ENCODE data around the gene PHOSPHO1.

Gene PHOSPHO1

DNA sequence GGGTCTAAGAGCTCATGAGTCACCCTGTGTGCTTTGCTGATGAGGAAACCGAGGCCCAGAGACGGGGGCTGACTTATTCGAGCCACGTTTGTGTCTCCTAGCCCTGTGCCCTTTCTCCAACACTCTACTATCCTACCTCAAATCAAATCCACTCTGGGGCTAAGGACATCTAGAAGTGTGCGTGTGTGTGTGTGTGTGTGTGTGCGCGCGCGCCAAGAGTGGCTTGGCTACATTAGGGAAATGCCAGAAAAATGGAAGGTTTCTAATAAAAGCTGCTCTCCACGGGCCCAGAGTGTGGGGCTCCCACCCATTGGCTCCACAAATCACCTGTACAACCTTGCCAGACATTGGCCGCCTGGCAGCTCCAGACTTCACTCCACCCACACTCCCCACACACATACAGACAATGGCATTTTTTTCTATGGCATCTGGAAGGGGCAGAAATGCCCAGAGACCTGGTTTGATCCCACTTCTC is 30.3 kb upstream of the PHOSPHO1 start:
- no peaks in the 10 kb centered on the region for H3K9me3 ChIP-seq (ENCODE audit: control insufficient read depth, insufficient read depth, low read length)
- no peak overlapping the region for H3K27ac ChIP-seq (ENCODE audit: low read depth, low read length)
- peak overlapping the region; percentile 57 for H3K4me3 ChIP-seq (ENCODE audit: low read depth, low read length)
- no peak overlapping the region for H3K9ac ChIP-seq (ENCODE audit: low read depth, low read length)
- H3K27me3 ChIP-seq (ENCODE audit: control insufficient read depth, insufficient read depth, low read length) = peaks cover 19% of the 10 kb centered on the region
- peaks cover 4% of the 10 kb centered on the region for H3K4me1 ChIP-seq (ENCODE audit: control insufficient read depth, insufficient read depth, low read length)
- H3K36me3 ChIP-seq (ENCODE audit: control insufficient read depth, insufficient read depth, low read length) = no peaks in the 10 kb centered on the region

DNA sequence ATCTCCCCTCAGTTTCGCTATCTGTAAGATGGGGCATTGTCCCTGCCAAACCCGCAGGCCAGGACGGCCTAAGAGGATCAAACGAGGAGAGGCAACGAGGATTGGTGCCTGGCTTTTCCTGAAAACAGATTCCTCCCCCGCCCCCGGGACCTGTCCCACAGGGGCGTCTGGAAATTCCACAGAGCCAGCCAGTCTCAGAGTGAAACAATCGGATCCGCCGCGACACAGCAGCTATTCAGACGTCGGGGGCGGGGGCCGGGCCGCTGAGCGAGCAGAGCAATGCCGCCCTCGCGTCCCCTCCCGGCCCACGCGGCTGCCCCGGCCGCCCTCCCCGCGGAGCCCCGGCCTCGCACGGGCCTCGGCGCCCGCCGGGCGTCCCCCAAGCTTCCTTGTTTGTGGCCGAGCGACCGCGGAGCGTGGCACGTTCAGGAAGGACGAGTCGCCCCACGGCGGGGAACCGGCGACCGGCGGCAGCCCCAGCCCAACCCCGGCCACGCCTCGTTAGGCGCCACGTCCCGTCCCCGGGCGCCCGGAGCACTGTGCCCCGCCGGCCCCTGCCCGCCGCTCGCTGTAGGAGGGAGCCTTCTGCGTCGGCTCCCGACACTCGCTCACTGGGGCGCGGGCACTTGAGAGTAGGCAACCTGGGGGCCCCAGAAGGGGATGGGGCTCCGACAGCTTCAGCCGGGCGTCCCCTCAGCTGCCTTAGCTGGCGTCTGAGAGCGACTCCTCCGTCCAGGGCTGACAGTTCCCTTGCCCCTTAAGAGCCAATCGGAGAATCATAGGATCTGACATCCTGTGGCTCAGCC is 29.6 kb upstream of the PHOSPHO1 start:
- Histone ChIP-seq H3K36me3 (ENCODE audit: control insufficient read depth, insufficient read depth, low read length) (no peaks in the 10 kb centered on the region), H3K4me3 (ENCODE audit: low read depth, low read length) (peak overlapping the region; percentile 57), H3K9ac (ENCODE audit: low read depth, low read length) (no peak overlapping the region), H3K4me1 (ENCODE audit: control insufficient read depth, insufficient read depth, low read length) (peaks cover 4% of the 10 kb centered on the region), H3K27me3 (ENCODE audit: control insufficient read depth, insufficient read depth, low read length) (peaks cover 19% of the 10 kb centered on the region), H3K27ac (ENCODE audit: low read depth, low read length) (no peak overlapping the region), H3K9me3 (ENCODE audit: control insufficient read depth, insufficient read depth, low read length) (no peaks in the 10 kb centered on the region)

DNA sequence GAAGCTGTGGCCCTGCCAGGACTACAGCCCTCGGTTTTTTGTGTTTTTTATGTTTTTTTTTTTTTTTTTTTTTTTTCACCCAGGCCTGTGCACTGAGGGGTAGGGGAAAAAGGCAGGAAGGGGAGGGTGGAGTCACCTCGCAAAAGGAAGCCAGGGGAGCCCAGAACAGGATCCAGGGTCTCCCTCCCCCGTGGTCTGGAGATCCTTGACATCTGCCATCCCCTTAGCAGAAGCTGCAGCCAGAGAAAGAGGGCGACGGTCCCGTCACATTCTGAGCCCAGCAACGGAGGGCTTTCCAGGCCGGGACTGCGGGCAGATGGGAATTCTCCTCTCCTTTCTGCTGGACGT is 29.1 kb upstream of the PHOSPHO1 start:
- no peaks in the 10 kb centered on the region for H3K36me3 ChIP-seq (ENCODE audit: control insufficient read depth, insufficient read depth, low read length)
- H3K27ac ChIP-seq (ENCODE audit: low read depth, low read length) = no peak overlapping the region
- no peak overlapping the region for H3K9ac ChIP-seq (ENCODE audit: low read depth, low read length)
- H3K9me3 ChIP-seq (ENCODE audit: control insufficient read depth, insufficient read depth, low read length) = no peaks in the 10 kb centered on the region
- H3K27me3 ChIP-seq (ENCODE audit: control insufficient read depth, insufficient read depth, low read length) = peaks cover 19% of the 10 kb centered on the region
- H3K4me1 ChIP-seq (ENCODE audit: control insufficient read depth, insufficient read depth, low read length) = peaks cover 4% of the 10 kb centered on the region
- H3K4me3 ChIP-seq (ENCODE audit: low read depth, low read length) = peak overlapping the region; percentile 57

DNA sequence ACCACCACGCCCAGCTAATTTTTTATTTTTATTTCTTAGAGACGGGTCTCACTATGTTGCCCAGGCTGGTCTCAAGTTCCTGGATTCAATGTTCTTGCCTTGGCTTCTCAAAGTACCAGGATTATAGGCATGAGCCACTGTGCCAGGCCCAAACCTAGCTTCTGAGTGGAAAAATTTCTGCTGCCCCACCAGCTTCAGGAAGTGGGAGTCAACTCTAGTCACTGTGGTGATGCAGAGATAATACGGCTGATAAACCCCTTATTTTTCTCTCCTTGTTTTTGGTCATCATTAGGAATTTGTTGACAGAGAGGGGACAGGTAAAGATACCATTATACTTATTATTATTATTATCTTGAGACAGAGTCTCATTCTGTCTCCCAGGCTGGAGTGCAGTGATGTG is 27.8 kb upstream of the PHOSPHO1 start:
- Histone ChIP-seq H3K27me3 (ENCODE audit: control insufficient read depth, insufficient read depth, low read length) (peaks cover 19% of the 10 kb centered on the region), H3K9me3 (ENCODE audit: control insufficient read depth, insufficient read depth, low read length) (no peaks in the 10 kb centered on the region), H3K4me1 (ENCODE audit: control insufficient read depth, insufficient read depth, low read length) (peaks cover 4% of the 10 kb centered on the region), H3K36me3 (ENCODE audit: control insufficient read depth, insufficient read depth, low read length) (no peaks in the 10 kb centered on the region), H3K9ac (ENCODE audit: low read depth, low read length) (no peak overlapping the region), H3K4me3 (ENCODE audit: low read depth, low read length) (no peak overlapping the region), H3K27ac (ENCODE audit: low read depth, low read length) (no peak overlapping the region)

DNA sequence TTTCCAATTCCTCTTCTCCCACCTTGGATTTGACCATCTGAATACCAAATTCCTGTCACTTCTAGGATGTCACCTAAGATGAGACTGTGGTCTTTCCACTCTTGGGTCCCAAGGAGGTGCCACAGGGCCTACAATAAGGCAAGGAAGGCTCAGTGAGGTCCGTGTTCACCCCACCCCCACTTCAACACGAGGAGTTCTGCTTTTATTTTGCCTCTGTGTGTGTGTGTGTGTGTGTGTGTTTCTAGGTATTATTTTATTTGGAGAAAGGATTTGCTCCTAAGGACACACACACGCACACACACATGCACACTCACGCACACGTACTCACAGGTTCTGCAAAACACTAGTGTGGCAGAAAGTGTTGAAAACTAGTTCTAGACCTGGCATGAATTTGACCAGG is 24.5 kb upstream of the PHOSPHO1 start:
- H3K27me3 ChIP-seq (ENCODE audit: control insufficient read depth, insufficient read depth, low read length) = peaks cover 7% of the 10 kb centered on the region
- H3K9ac ChIP-seq (ENCODE audit: low read depth, low read length) = no peak overlapping the region
- H3K4me3 ChIP-seq (ENCODE audit: low read depth, low read length) = no peak overlapping the region
- no peaks in the 10 kb centered on the region for H3K9me3 ChIP-seq (ENCODE audit: control insufficient read depth, insufficient read depth, low read length)
- H3K36me3 ChIP-seq (ENCODE audit: control insufficient read depth, insufficient read depth, low read length) = no peaks in the 10 kb centered on the region
- no peaks in the 10 kb centered on the region for H3K4me1 ChIP-seq (ENCODE audit: control insufficient read depth, insufficient read depth, low read length)
- no peak overlapping the region for H3K27ac ChIP-seq (ENCODE audit: low read depth, low read length)

DNA sequence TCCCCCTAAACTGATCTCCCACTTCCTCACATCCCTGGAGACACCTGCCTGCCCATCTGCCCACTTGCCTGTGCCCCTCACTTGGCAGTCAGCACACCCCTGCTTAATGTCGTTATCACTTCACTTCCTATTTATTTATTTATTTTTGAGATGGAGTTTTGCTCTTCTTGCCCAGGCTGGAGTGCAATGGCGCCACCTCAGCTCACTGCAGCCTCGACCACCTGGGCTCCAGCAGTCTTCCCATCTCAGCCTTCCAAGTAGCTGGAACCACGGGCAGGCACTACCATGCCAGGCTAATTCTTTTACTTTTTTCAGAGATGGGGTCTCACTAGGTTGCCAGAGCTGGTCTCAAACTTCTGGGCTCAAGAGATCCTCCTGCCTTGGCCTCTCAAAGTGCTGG is 23.5 kb upstream of the PHOSPHO1 start:
- Histone ChIP-seq H3K4me3 (ENCODE audit: low read depth, low read length) (no peak overlapping the region), H3K4me1 (ENCODE audit: control insufficient read depth, insufficient read depth, low read length) (no peaks in the 10 kb centered on the region), H3K9me3 (ENCODE audit: control insufficient read depth, insufficient read depth, low read length) (no peaks in the 10 kb centered on the region), H3K36me3 (ENCODE audit: control insufficient read depth, insufficient read depth, low read length) (no peaks in the 10 kb centered on the region), H3K27ac (ENCODE audit: low read depth, low read length) (no peak overlapping the region), H3K9ac (ENCODE audit: low read depth, low read length) (no peak overlapping the region), H3K27me3 (ENCODE audit: control insufficient read depth, insufficient read depth, low read length) (no peaks in the 10 kb centered on the region)

DNA sequence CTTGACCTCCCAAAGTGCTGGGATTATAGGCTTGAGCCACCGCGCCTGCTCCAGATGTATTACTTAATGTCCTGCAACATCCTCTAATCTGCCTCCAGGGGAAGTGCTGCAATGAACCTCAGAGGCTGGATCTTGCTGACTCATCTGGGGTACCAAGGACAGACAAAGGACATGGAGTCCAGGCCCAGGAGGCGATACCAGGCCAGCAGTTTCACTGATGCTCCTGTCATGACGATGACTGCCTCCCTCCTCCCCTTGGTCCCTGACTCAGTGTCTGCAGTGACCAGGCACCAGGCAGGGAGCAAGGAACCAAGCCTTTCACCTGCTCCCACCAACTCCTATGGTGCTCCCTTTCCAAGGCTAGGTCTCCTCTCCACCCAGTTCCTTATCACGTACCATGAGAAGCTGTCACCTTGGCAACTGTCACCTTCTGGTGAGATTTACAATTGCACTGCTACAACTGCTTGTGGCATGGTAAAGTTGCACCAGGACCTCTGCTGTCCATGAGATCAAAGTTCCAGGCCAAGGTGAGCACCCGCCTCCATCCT is 21.6 kb upstream of the PHOSPHO1 start:
- Histone ChIP-seq H3K9me3 (ENCODE audit: control insufficient read depth, insufficient read depth, low read length) (no peaks in the 10 kb centered on the region), H3K9ac (ENCODE audit: low read depth, low read length) (no peak overlapping the region), H3K27me3 (ENCODE audit: control insufficient read depth, insufficient read depth, low read length) (no peaks in the 10 kb centered on the region), H3K36me3 (ENCODE audit: control insufficient read depth, insufficient read depth, low read length) (no peaks in the 10 kb centered on the region), H3K27ac (ENCODE audit: low read depth, low read length) (no peak overlapping the region), H3K4me3 (ENCODE audit: low read depth, low read length) (no peak overlapping the region), H3K4me1 (ENCODE audit: control insufficient read depth, insufficient read depth, low read length) (no peaks in the 10 kb centered on the region)

DNA sequence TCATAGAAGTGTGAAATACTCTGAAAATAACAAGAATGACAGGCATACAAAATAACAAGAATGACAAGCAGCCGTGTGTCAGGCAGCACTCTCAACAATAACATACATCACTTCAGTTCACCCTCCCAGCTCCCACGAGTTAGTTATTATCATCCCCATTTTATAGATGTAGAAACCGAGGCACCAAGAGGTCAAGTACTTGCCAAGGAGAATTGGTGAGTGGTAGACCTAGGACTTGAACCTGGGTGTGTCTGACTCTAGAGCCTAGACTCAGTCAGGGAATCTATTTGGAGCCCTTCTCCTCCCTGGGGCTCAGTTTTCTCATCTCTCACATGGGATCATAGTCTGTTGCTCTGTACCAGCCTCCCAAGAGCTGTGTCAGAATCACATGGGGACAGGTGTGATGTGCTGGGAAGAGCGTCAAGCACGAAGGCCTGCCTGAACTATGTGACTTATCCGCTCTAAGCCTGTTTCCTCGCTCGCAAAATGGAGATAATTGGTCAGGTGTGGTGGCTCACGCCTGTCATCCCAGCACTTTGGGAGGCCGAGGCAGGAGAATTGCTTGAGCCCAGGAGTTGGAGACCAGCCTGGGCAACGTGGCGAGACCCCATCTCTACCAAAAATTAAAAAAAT is 19.4 kb upstream of the PHOSPHO1 start:
- Histone ChIP-seq H3K36me3 (ENCODE audit: control insufficient read depth, insufficient read depth, low read length) (no peaks in the 10 kb centered on the region), H3K4me3 (ENCODE audit: low read depth, low read length) (no peak overlapping the region), H3K27ac (ENCODE audit: low read depth, low read length) (no peak overlapping the region), H3K9me3 (ENCODE audit: control insufficient read depth, insufficient read depth, low read length) (no peaks in the 10 kb centered on the region), H3K4me1 (ENCODE audit: control insufficient read depth, insufficient read depth, low read length) (no peaks in the 10 kb centered on the region), H3K9ac (ENCODE audit: low read depth, low read length) (no peak overlapping the region), H3K27me3 (ENCODE audit: control insufficient read depth, insufficient read depth, low read length) (no peaks in the 10 kb centered on the region)

DNA sequence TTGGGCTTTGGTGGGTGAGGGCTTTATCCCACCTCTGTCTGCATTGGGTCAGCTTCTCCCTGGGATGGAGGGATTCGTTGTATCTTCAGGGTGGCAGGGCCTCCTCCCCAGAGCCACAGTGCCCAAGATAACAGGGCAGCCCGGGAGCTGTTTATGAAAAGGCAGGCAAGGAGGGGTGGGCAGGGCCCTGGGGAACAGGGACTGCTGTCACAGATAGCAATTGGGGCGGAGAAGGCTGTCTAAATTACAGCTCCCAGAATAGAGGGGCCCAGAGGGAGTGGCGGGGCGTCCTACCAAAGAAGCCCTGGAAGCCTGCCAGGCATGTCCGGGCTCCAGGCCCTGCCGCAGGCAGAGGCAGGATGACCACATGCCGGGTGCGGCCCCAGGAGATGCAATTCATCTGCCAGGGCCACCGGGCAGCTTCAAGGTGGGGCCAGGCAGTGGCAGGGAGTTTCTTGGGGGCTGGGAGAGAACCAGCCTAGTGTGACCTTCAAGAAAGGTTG is 18.8 kb upstream of the PHOSPHO1 start:
- Histone ChIP-seq H3K27ac (ENCODE audit: low read depth, low read length) (no peak overlapping the region), H3K36me3 (ENCODE audit: control insufficient read depth, insufficient read depth, low read length) (no peaks in the 10 kb centered on the region), H3K9ac (ENCODE audit: low read depth, low read length) (no peak overlapping the region), H3K4me3 (ENCODE audit: low read depth, low read length) (no peak overlapping the region), H3K9me3 (ENCODE audit: control insufficient read depth, insufficient read depth, low read length) (no peaks in the 10 kb centered on the region), H3K27me3 (ENCODE audit: control insufficient read depth, insufficient read depth, low read length) (no peaks in the 10 kb centered on the region), H3K4me1 (ENCODE audit: control insufficient read depth, insufficient read depth, low read length) (no peaks in the 10 kb centered on the region)

DNA sequence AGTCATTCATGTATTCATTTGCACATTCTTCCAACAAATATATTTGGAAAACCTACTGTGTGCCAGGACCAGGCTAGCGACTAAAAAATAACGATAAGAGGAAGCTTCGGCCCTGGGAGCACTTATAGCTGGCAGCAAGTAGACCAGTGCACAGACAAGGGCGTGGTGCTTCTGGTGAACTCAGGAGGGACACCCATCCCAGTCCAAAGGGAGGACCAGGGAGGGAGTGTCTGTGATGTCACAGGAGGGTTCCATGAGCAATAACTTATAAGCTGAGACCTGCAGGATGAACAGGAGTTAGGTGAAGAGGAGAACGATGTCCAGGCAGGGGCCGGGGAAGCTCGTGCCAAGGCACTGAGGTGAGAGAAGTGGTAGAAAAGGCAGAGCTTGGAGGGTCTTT is 17.4 kb upstream of the PHOSPHO1 start:
- no peak overlapping the region for H3K9ac ChIP-seq (ENCODE audit: low read depth, low read length)
- H3K36me3 ChIP-seq (ENCODE audit: control insufficient read depth, insufficient read depth, low read length) = no peaks in the 10 kb centered on the region
- no peak overlapping the region for H3K4me3 ChIP-seq (ENCODE audit: low read depth, low read length)

DNA sequence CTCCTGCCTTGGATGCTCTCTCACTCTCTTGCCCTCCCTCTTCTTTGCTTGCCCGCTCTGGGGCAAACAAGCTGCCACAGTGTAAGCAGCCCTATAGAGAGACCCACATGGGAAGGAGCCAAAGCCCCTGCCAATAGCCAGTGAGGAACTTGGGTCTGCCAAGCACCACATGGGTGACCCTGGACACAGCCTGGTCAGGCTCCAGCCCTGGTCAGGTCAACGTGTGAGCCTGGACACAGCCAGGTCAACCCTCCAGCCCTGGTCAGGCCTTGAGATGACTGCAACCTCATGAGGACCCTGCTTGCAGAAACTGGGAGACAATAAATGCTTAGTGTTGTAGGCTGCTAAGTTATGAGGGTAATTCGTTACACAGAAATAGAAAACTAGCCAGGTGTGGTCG is 14.3 kb upstream of the PHOSPHO1 start:
- H3K9ac ChIP-seq (ENCODE audit: low read depth, low read length) = no peak overlapping the region
- no peak overlapping the region for H3K4me3 ChIP-seq (ENCODE audit: low read depth, low read length)

More for the DNA sequence above, 17.4 kb upstream of the PHOSPHO1 start:
- no peaks in the 10 kb centered on the region for H3K4me1 ChIP-seq (ENCODE audit: control insufficient read depth, insufficient read depth, low read length)
- no peaks in the 10 kb centered on the region for H3K27me3 ChIP-seq (ENCODE audit: control insufficient read depth, insufficient read depth, low read length)
- no peaks in the 10 kb centered on the region for H3K9me3 ChIP-seq (ENCODE audit: control insufficient read depth, insufficient read depth, low read length)
- H3K27ac ChIP-seq (ENCODE audit: low read depth, low read length) = no peak overlapping the region

More for the DNA sequence above, 14.3 kb upstream of the PHOSPHO1 start:
- Histone ChIP-seq H3K36me3 (ENCODE audit: control insufficient read depth, insufficient read depth, low read length) (no peaks in the 10 kb centered on the region), H3K9me3 (ENCODE audit: control insufficient read depth, insufficient read depth, low read length) (no peaks in the 10 kb centered on the region), H3K27ac (ENCODE audit: low read depth, low read length) (no peak overlapping the region), H3K4me1 (ENCODE audit: control insufficient read depth, insufficient read depth, low read length) (no peaks in the 10 kb centered on the region), H3K27me3 (ENCODE audit: control insufficient read depth, insufficient read depth, low read length) (no peaks in the 10 kb centered on the region)

Data from HUES48 (cell line).